GM12865 (cell line): ENCODE results near the gene ACSM4.

Source experiments
- DNase-seq: peaks from one replicate; pipeline ENCODE4 v3.0.0; 2010; ENCODE audit warnings: low read depth
- H3K4me3 ChIP-seq: 2 replicates; pipeline ENCODE4 v1.5.1; 2011; ENCODE audit warnings: mild to moderate bottlenecking, low read depth, low read length, control low read depth
- CTCF ChIP-seq: IDR thresholded peaks from 2 replicates; pipeline ENCODE4 v1.5.1; 2011; ENCODE audit warnings: low read length, control low read depth, low read depth, inconsistent platforms; ENCODE audit not compliant: insufficient read depth; ENCODE audit errors: missing control alignments

Gene ACSM4

GRCh38 chr12:7352661-7353060 lies 48.8 kb downstream of the ACSM4 start:
- no peak for TF ChIP-seq CTCF
- no peak overlapping the region for H3K4me3 ChIP-seq
- no peak for DNase-seq

- no peak for TF ChIP-seq CTCF
- no peak overlapping the region for H3K4me3 ChIP-seq
- no peak for DNase-seq
Observed at GRCh38 chr12:7354529-7354928, 50.7 kb downstream of the ACSM4 start.

GRCh38 chr12:7361265-7361664 lies 57.4 kb downstream of the ACSM4 start:
- peak; percentile 21 for DNase-seq
- no peak for TF ChIP-seq CTCF
- no peak overlapping the region for H3K4me3 ChIP-seq

GRCh38 chr12:7362734-7363133 lies 58.9 kb downstream of the ACSM4 start:
- no peak overlapping the region for H3K4me3 ChIP-seq
- no peak for TF ChIP-seq CTCF
- no peak for DNase-seq

- peak; percentile 76 for DNase-seq
- peak overlapping the region; percentile 43 for H3K4me3 ChIP-seq
- no peak for TF ChIP-seq CTCF
Observed at GRCh38 chr12:7369274-7369729, 65.4 kb downstream of the ACSM4 start.

GRCh38 chr12:7373226-7373625 lies 69.4 kb downstream of the ACSM4 start:
- TF ChIP-seq CTCF = no peak
- DNase-seq = no peak
- no peak overlapping the region for H3K4me3 ChIP-seq

- no peak overlapping the region for H3K4me3 ChIP-seq
- DNase-seq = peak; percentile 50
- peak; percentile 57 for TF ChIP-seq CTCF
Observed at GRCh38 chr12:7374423-7375144, 70.7 kb downstream of the ACSM4 start.
